H9 (cell line): Measurements from ENCODE around the gene CCDC28A. TPM values are rescaled to one million over a fixed set of nuclear protein-coding genes. Genes with fewer than 3 reads are reported as not detected.

ENCODE experiments used
- DNase-seq: peaks from one replicate; pipeline ENCODE4 v3.0.0-alpha.2; 2017
- H2AFZ ChIP-seq: one replicate; pipeline ENCODE4 v1.6.1; 2013; ENCODE audit warnings: mild to moderate bottlenecking, low read length, control low read depth, moderate library complexity
- H2AK5ac ChIP-seq: 2 replicates; pipeline ENCODE4 v1.6.1; 2013; ENCODE audit warnings: low read length, control low read depth, mixed read lengths; ENCODE audit not compliant: insufficient read length
- H2BK120ac ChIP-seq: one replicate; pipeline ENCODE4 v1.6.1; 2013; ENCODE audit warnings: low read depth, mild to moderate bottlenecking, low read length, control low read depth, inconsistent platforms; ENCODE audit not compliant: poor library complexity, severe bottlenecking
- H2BK12ac ChIP-seq: 2 replicates; pipeline ENCODE4 v1.6.1; 2013; ENCODE audit warnings: low read length, control low read depth, mixed read lengths, low read depth; ENCODE audit not compliant: insufficient read length
- H2BK15ac ChIP-seq: 2 replicates; pipeline ENCODE4 v1.6.1; 2013; ENCODE audit warnings: low read depth, low read length, control low read depth
- H2BK20ac ChIP-seq: one replicate; pipeline ENCODE4 v1.6.1; 2013; ENCODE audit warnings: low read depth, mild to moderate bottlenecking, low read length, control low read depth, inconsistent platforms; ENCODE audit not compliant: poor library complexity, severe bottlenecking
- H2BK5ac ChIP-seq: 2 replicates; pipeline ENCODE4 v1.6.1; 2013; ENCODE audit warnings: low read length, control low read depth, mixed read lengths; ENCODE audit not compliant: insufficient read length
- H3K14ac ChIP-seq: 2 replicates; pipeline ENCODE4 v1.6.1; 2013; ENCODE audit warnings: low read length, control low read depth; ENCODE audit not compliant: insufficient read depth
- H3K18ac ChIP-seq: 2 replicates; pipeline ENCODE4 v1.6.1; 2013; ENCODE audit warnings: low read depth, mild to moderate bottlenecking, mixed read lengths, low read length, control low read depth; ENCODE audit not compliant: insufficient read length
- H3K23ac ChIP-seq: 2 replicates; pipeline ENCODE4 v1.6.1; 2013; ENCODE audit warnings: low read length, control low read depth, mixed read lengths, low read depth; ENCODE audit not compliant: insufficient read length
- H3K23me2 ChIP-seq: 2 replicates; pipeline ENCODE4 v1.6.1; 2013; ENCODE audit warnings: low read depth, mild to moderate bottlenecking, mixed read lengths, low read length, control low read depth; ENCODE audit not compliant: insufficient read length, poor library complexity, severe bottlenecking
- H3K27ac ChIP-seq: 2 replicates; pipeline ENCODE4 v1.5.1; 2013; ENCODE audit warnings: low read length, control low read depth, mixed read lengths, low read depth; ENCODE audit not compliant: insufficient read length
- H3K27me3 ChIP-seq: 2 replicates; pipeline ENCODE4 v1.6.1; 2013; ENCODE audit warnings: low read length, control low read depth, inconsistent platforms; ENCODE audit not compliant: insufficient read depth
- H3K4ac ChIP-seq: 2 replicates; pipeline ENCODE4 v1.6.1; 2013; ENCODE audit warnings: low read depth, mild to moderate bottlenecking, control low read depth, inconsistent platforms, low read length, moderate library complexity
- H3K4me1 ChIP-seq: 2 replicates; pipeline ENCODE4 v1.6.1; 2013; ENCODE audit warnings: low read length, control low read depth, inconsistent platforms; ENCODE audit not compliant: insufficient read depth
- H3K4me2 ChIP-seq: 2 replicates; pipeline ENCODE4 v1.6.1; 2013; ENCODE audit warnings: low read length, control low read depth, mixed read lengths; ENCODE audit not compliant: insufficient read length, insufficient read depth
- H3K56ac ChIP-seq: 2 replicates; pipeline ENCODE4 v1.6.1; 2013; ENCODE audit warnings: low read depth, mild to moderate bottlenecking, mixed read lengths, low read length, control low read depth; ENCODE audit not compliant: insufficient read length
- H3K79me1 ChIP-seq: 2 replicates; pipeline ENCODE4 v1.6.1; 2013; ENCODE audit warnings: low read depth, mild to moderate bottlenecking, moderate library complexity, low read length, control low read depth, inconsistent platforms; ENCODE audit not compliant: insufficient read depth, poor library complexity, severe bottlenecking
- H3K79me2 ChIP-seq: 2 replicates; pipeline ENCODE4 v1.6.1; 2013; ENCODE audit warnings: low read length, control low read depth, inconsistent platforms; ENCODE audit not compliant: insufficient read depth
- H3K9ac ChIP-seq: 2 replicates; pipeline ENCODE4 v1.6.1; 2013; ENCODE audit warnings: low read length, control low read depth, mixed read lengths; ENCODE audit not compliant: insufficient read length; ENCODE audit errors: extremely low read depth
- H3K9me3 ChIP-seq: one replicate; pipeline ENCODE4 v1.6.1; 2013; ENCODE audit warnings: low read depth, low read length, inconsistent platforms; ENCODE audit not compliant: control insufficient read depth
- H3T11ph ChIP-seq: one replicate; pipeline ENCODE4 v1.6.1; 2013; ENCODE audit warnings: mild to moderate bottlenecking, low read length, control low read depth, inconsistent platforms
- H4K20me1 ChIP-seq: one replicate; pipeline ENCODE4 v1.6.1; 2013; ENCODE audit not compliant: control insufficient read depth, insufficient read length, insufficient read depth
- H4K5ac ChIP-seq: 2 replicates; pipeline ENCODE4 v1.6.1; 2013; ENCODE audit warnings: low read depth, mild to moderate bottlenecking, mixed read lengths, low read length, control low read depth; ENCODE audit not compliant: insufficient read length
- H4K8ac ChIP-seq: replicated peaks from 2 replicates; pipeline ENCODE4 v1.6.1; 2013; ENCODE audit warnings: low read length, control low read depth, mixed read lengths, low read depth; ENCODE audit not compliant: insufficient read length
- H4K91ac ChIP-seq: 2 replicates; pipeline ENCODE4 v1.6.1; 2013; ENCODE audit warnings: low read depth, mild to moderate bottlenecking, moderate library complexity, mixed read lengths, low read length, control low read depth; ENCODE audit not compliant: insufficient read length
- H3K27ac Mint-ChIP-seq, 3 experiments: 2 replicates in 2 of 3; 3 replicates in 1 of 3; pipeline ENCODE4 v1.8.0; 2020 to 2021; ENCODE audit warnings: mixed read lengths in 3 of 3, mild to moderate bottlenecking in 1 of 3, moderate library complexity in 1 of 3
- H3K27me3 Mint-ChIP-seq: 2 replicates; pipeline ENCODE4 v1.8.0; 2021; ENCODE audit warnings: low read depth, mild to moderate bottlenecking, moderate library complexity, mixed read lengths
- H3K36me3 Mint-ChIP-seq, 3 experiments: 2 replicates in 2 of 3; 3 replicates in 1 of 3; pipeline ENCODE4 v1.8.0; 2020 to 2021; ENCODE audit warnings: low read depth in 3 of 3, mixed read lengths in 3 of 3; ENCODE audit not compliant: insufficient read depth in 1 of 3
- H3K4me1 Mint-ChIP-seq, 2 experiments: 2 replicates each; pipeline ENCODE4 v1.8.0; 2020; ENCODE audit warnings: mixed read lengths in 2 of 2
- H3K4me3 Mint-ChIP-seq, 2 experiments: 2 replicates in 1 of 2; 3 replicates in 1 of 2; pipeline ENCODE4 v1.8.0; 2020 to 2021; ENCODE audit warnings: mild to moderate bottlenecking in 2 of 2, mixed read lengths in 2 of 2, moderate library complexity in 1 of 2
- H3K9me3 Mint-ChIP-seq, 2 experiments: 2 replicates in 1 of 2; 3 replicates in 1 of 2; pipeline ENCODE4 v1.8.0; 2020; ENCODE audit warnings: mild to moderate bottlenecking in 2 of 2, mixed read lengths in 2 of 2, moderate library complexity in 1 of 2
- CTCF ChIP-seq: fragments of 200-600 bp; sonication (generic); conservative IDR thresholded peaks from 3 replicates; pipeline ENCODE4 v1.8.0; 2021; ENCODE audit warnings: antibody characterized with exemption, mild to moderate bottlenecking
- WGBS: extraction: QIAGEN DNeasy Blood & Tissue Kit; methylation state at CpG from one replicate; pipeline ENCODE4 v1.1.7; 2013; ENCODE audit warnings: missing lambda C conversion rate, low lambda C conversion rate, mixed read lengths; ENCODE audit not compliant: insufficient read length; ENCODE audit errors: extremely low coverage; 5-methylcytosine and 5-hydroxymethylcytosine counted together
- total RNA-seq: library from RNA; stranded (reverse); gene quantifications from 2 replicates; pipeline ENCODE4 v1.2.1, GENCODE V29; 2021

CCDC28A gene
- total RNA-seq, 1 experiment from 2014 or later, result 12.9 TPM

GRCh38 chr6:138727182-138727581 lies 46.4 kb upstream of the CCDC28A start:
- Mint-ChIP-seq H3K4me1 (peaks cover 6 to 8% of the 10 kb centered on the region in 2 experiments), H3K9me3 (peaks cover 6 to 8% of the 10 kb centered on the region in 2 experiments), H3K4me3 (no peak overlapping the region), H3K27ac (no peak overlapping the region), H3K27me3 (no peaks in the 10 kb centered on the region), H3K36me3 (peaks cover 3 to 7% (median 5%) of the 10 kb centered on the region in 3 experiments; a peak in 4 of 7 replicates)
- DNase-seq, result no peak
- Histone ChIP-seq H2BK15ac (no peak overlapping the region), H3K56ac (no peak overlapping the region), H4K91ac (no peak overlapping the region), H3K79me1 (no peaks in the 10 kb centered on the region), H3K14ac (no peak overlapping the region), H3K27ac (no peak overlapping the region), H2BK12ac (no peak overlapping the region), H3K18ac (no peak overlapping the region), H3K4me1 (peaks cover 2% of the 10 kb centered on the region; the same call in 1 of the 2 replicates), H3T11ph (no peak overlapping the region), H4K5ac (no peak overlapping the region), H3K23me2 (no peaks in the 10 kb centered on the region), H2AFZ (no peak overlapping the region), H3K4me2 (no peak overlapping the region), H3K27me3 (no peaks in the 10 kb centered on the region), H3K23ac (no peak overlapping the region), H4K8ac (no peak overlapping the region), H2BK20ac (no peak overlapping the region), H3K9me3 (no peaks in the 10 kb centered on the region), H2BK120ac (no peak overlapping the region), H3K4ac (no peak overlapping the region), H3K79me2 (no peaks in the 10 kb centered on the region), H2BK5ac (no peak overlapping the region), H2AK5ac (no peak overlapping the region), H4K20me1 (no peaks in the 10 kb centered on the region), H3K9ac (no peak overlapping the region)
- no peak for TF ChIP-seq CTCF
- no CpG with 5 or more reads among the region's 3 CpGs for WGBS
